Occipital lobe (tissue), 2 donors: ENCODE data around the gene L3MBTL4. TPM values are rescaled to one million over a fixed set of nuclear protein-coding genes. Genes with fewer than 3 reads are reported as not detected.
"Not testable (repeated sequence)": the region's sequence is repeated elsewhere in the genome, so short reads cannot be mapped to it uniquely, and the experiment has no call there.

Experiments
- DNase-seq: peaks from one replicate; lab custom pipeline; 2025; lab: John Stamatoyannopoulos, UW
- total RNA-seq: library from RNA; depleted of rRNA; stranded (reverse); fragments of >200 nt; gene quantifications from one replicate; pipeline ENCODE4 v1.2.3, GENCODE V29; 2014

Gene L3MBTL4
- total RNA-seq, 1 donor from 2014 or later = 20.4 TPM

GRCh38 chr18:6406910-6407470, 7.7 kb downstream of the L3MBTL4 start:
- DNase-seq = no peak

- DNase-seq = no peak
Measured at GRCh38 chr18:6406075-6406909, 8.4 kb downstream of the L3MBTL4 start.

GRCh38 chr18:6405237-6406074, 9.3 kb downstream of the L3MBTL4 start:
- no peak for DNase-seq

- DNase-seq = no peak
Measured at GRCh38 chr18:6404834-6405233, 9.9 kb downstream of the L3MBTL4 start.

GRCh38 chr18:6401687-6402086, 13.0 kb downstream of the L3MBTL4 start:
- DNase-seq = no peak

- no peak for DNase-seq
Measured at GRCh38 chr18:6399776-6400175, 14.9 kb downstream of the L3MBTL4 start.

- no peak for DNase-seq
Measured at GRCh38 chr18:6397931-6398566, 16.7 kb downstream of the L3MBTL4 start.

GRCh38 chr18:6396847-6397246, 17.9 kb downstream of the L3MBTL4 start:
- no peak for DNase-seq

GRCh38 chr18:6396276-6396675, 18.4 kb downstream of the L3MBTL4 start:
- no peak for DNase-seq

- DNase-seq = no peak
Measured at GRCh38 chr18:6389005-6389404, 25.7 kb downstream of the L3MBTL4 start.

GRCh38 chr18:6382963-6383362, 31.7 kb downstream of the L3MBTL4 start:
- no peak for DNase-seq

GRCh38 chr18:6377473-6377872, 37.2 kb downstream of the L3MBTL4 start:
- not testable (repeated sequence) for DNase-seq

- DNase-seq = no peak
Measured at GRCh38 chr18:6376433-6377229, 38.1 kb downstream of the L3MBTL4 start.

GRCh38 chr18:6374935-6375529, 39.7 kb downstream of the L3MBTL4 start:
- no peak for DNase-seq

- DNase-seq = no peak
Measured at GRCh38 chr18:6374340-6374739, 40.4 kb downstream of the L3MBTL4 start.

GRCh38 chr18:6373187-6373586, 41.5 kb downstream of the L3MBTL4 start:
- no peak for DNase-seq

GRCh38 chr18:6370886-6371635, 43.6 kb downstream of the L3MBTL4 start:
- no peak for DNase-seq

- no peak for DNase-seq
Measured at GRCh38 chr18:6370410-6370809, 44.3 kb downstream of the L3MBTL4 start.

GRCh38 chr18:6368017-6368416, 46.7 kb downstream of the L3MBTL4 start:
- DNase-seq = no peak

- no peak for DNase-seq
Measured at GRCh38 chr18:6367208-6367607, 47.5 kb downstream of the L3MBTL4 start.
